Kidney capillary endothelial cell (primary cell): ENCODE data around the gene ZCCHC14.

Experiments used
- DNase-seq: peaks from one replicate; pipeline ENCODE4 v3.0.0-alpha.2; 2018; ENCODE audit warnings: low spot score

The ZCCHC14 gene

DNA sequence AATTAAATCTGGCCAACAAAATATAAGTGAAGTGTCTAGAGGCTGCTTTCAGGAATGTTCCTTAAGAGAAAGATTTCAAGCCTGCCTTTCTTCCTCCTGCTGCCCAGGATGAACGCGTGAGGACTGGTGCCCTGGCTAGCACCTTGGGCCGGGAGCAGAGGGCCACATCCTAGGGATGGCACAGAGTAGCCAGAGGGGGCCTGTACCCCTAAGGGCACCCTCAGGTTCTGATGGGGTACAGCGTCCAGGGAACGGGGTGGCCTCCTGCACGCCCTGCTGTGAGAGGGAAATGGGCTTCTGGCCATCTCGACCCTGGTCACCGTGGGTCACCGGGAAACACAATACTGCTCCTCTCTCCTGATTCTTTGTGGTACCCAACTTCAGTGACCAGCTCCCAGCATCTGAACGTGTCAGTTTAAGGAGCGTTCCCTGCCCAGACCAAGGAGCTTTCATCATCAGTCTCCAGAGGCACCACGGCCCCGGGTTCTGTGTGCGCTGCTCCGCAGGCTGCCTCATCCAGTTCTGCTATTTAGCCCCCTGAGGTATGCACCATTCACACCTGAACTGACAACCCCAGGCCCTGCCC, 60.4 kb downstream of the ZCCHC14 start:
- DNase-seq, result no peak

DNA sequence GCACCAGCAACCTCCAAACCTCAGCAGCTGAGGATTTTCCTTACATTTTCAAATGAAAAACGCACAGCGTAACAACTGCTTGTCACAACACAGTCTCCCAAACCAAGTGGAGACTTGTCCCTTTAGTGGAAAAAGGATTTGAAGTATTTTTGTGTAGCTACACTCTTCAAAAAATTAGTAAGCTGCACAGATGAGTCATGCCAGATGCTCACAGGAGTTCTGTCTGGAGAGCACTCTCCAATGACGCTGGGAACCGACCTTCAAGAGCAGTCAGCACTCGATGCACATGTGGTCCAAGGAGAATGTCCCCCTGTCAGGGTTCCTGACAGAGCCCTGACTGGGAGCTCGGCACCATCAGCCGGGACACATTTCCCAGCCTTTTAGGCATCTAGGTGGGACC, 60.9 kb downstream of the ZCCHC14 start:
- DNase-seq, result peak; percentile 26

DNA sequence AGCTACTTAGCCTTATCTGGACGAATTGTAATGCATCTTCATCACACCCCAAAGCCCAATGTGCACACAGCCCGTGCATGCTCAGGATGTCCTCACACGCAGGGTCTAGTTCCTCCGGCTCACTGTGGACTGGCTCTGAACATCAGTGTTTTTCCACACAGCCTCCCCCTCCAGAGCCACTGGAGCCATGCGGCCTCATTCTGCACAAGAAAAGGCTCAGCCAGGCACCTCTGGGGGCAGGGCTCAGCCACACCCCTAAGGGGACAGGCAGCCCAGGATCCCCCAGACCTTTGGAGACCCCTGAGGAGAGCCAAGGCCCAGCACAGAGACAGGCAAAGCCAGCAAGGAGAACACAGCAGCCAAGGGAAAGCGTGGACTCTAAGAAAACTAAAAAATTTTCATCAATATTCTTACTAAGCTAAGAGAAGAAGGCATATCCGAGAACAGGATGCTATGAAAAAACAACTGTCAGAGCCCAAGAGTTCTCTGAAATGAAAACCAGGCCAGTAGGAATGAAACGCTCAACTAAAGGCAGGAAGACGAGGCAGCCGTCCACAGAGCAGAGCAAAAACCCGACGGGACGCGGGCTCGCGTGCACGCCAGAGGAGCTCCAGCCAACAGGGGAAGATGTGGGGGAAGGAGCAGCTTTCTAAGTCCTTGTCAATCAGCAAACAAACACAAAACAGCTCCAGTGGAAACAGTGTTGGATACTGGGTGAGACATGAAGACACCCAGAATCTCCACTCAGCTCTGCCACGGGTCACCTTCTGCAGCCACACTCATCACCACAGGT, 66.2 kb downstream of the ZCCHC14 start:
- no peak for DNase-seq

DNA sequence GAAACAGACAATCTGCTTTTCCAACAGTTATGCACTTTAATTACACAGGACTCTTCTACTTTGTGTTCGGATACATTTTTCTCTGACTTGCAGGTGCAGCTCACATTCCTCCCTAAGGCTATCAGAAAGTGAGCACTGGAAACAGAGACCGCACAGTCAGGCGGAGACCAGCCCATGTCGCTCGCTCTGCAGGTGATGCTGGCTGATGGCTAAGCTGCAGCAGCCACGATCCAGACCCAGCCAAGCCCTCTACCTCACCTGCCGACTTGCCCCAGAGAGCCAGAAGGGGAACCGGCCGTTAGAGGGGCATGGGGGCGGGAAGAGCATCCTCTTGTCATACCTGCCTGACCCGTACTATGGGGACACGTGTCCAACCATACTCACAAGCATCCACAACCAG, 66.9 kb downstream of the ZCCHC14 start:
- DNase-seq, result no peak

DNA sequence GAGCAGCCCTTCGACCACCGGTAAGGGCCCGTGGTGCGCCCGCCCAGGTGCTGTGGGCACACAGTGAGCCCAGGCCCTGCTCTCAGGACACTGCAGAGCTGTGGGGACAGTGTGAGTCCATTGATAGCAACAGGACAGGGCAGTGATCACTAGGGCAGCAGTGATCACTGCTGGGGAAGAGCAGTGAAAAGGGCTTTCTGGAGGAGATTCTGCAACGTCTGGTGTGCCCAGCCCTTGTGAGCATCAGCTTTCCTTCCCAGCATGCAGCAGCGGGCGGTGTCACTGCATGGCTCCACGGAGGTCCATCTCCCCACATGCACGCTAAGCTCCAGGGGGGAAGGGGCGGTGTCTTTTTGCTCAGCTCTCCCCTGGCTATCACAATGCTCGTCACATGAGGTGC, 68.6 kb downstream of the ZCCHC14 start:
- no peak for DNase-seq

DNA sequence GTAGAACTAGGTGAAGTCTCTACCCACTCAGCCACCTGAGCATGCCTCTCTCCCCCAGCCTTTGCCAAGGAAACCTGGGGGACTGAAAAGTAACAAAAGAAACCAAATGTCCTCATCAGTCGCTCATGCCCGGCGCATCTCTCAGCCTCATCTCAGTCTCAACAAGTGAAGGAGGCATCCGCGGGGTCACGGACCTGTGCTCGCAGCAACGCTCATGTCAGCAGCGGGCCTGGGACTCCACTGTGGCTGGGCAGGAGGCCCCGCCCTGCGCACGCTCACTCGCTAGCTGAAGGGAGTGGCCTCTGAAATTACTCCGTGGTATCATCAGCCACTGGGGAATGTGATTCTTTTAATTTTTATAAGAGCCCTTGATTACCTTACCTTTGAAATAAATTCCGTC, 69.4 kb downstream of the ZCCHC14 start:
- no peak for DNase-seq

DNA sequence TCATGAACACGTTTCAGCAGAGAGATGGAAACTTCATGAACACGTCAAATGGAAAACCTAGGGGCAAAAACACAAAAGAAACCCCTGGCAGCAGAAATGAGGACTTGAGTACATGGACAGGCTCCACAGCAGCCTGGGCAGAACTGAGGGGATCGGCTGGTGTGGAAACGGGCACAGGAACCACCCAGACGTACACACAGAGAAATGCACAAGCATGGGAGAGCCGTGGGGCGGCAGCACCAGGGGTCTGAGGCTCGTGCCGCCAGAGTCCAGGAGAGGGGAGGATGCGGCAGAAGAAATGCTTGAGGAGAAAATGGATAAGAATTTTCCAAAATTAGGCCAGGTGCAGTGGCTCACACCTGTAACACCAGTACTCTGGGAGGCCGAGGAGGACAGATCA, 70.7 kb downstream of the ZCCHC14 start:
- DNase-seq, result no peak

DNA sequence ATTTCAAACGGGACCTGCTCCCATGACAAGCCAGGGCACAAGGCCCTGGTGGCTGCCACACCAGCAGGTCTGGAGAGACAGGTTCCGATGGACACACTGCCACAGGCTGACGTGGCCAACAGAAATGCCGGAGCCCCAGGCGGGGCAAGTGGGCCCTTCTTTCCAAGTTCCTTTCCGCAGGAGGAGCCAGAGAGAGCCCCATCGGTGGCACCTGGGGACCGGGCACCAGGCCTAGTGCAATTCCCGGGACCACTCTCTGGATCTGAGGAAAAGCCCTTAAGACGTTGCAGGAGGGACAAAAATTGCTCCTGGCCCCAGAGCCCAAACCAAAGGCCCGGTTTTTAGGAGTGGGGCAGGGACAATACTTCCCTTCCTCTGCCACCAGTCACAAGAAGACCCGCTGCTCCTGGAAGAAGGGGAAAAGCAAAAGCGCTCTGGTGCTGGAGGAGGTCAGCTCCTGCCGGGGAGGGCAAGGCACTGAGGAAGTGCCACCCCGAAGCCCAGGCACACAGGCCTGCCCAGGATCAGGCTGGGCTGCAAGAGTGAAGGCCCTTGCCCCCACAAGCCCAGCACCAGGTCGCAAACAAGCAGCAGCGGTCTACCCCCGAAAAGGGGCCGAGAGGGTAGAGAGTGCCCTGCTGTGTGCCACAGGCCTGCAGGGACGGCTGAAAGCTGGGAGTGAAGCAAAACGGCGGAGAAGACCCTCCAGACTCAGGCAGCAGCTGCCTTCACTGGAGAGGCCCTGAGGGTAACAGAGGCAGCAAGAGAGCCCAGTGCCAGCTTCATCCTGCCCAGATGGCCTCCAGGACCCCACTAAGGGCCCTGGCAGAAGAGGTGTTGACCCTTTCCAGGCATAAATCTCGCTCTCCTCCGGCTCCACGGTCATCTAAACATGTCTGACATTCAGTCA, 71.6 kb downstream of the ZCCHC14 start:
- DNase-seq, result no peak

DNA sequence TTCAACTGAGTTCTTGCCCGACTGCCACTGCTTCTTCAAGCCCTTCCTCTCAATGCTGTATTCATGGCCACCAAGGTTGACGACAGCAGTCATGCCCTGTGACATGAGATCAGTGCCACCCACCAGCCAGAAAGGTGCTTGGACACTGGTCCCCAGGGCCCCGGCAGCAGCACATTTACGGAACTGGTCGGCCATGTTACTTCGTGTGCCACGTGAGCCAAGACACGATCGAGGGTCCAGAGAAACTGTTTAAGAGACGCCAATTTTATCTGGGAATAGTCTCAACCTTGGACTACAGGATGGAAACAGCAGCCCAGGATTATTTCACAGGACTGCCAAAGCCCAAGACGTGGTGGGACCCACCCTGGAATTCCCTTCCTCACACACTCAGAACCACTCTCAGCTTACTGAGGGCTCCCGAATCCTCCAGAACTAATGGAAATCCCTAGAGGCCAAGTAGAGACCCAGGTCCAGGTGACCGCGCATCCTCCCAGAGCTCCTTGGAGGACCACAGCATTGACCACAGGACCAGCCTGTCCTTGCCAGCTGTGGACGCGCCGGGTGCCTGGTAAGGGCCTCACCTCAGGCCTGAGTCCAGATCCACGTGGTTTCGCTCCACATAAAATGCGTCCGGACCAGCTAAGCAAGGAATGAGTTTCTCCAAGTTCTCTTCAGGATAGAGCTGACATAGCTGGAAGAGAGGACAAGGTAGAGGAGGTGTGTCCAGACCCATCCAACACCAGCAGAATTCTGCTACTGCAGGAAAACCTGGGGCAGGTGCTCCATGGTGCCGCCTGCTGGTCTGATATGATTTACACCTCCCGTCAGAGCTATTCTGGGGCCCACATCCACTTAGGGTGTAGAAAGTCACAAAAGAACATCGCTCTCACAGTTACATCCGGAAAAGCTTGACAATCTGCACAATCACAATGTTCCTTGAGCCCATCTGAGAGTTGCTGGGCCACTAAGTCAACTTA, 72.5 kb downstream of the ZCCHC14 start:
- no peak for DNase-seq

DNA sequence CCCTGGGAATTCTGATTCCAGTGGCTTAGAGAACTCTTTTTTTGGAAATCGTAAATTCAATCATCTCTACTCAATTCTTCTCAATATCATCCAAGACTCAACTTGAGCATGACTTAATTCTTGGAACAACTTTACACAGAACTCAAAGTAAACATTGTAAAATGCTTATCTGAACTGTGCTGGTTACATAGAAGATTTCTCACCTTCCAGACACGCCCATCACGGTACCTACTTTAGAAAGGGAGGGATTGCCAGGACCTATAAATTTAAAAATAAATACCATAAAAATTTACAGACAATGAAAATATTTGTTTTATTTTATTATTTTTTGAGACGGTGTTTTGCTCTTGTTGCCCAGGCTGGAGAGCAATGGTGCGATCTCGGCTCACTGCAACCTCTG, 74.2 kb downstream of the ZCCHC14 start:
- no peak for DNase-seq

DNA sequence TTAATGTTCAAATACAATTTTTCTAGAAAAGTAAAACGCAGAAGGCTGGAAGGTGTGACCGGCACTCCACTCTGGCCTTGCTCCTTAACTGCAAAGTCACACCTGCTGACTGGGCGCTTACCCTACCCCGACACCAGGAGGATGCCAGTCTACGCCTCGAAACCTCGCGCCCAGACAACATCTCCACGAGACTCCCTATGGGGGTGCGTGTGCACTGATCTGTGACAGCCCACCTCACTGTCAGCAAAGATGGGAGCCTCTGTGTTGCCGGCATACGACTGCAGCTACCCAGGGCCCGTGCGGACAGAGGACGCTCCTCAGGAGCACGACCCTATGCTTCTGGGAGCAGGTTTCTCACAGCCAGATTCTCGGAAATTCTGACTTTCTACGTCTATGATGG, 74.6 kb downstream of the ZCCHC14 start:
- no peak for DNase-seq

DNA sequence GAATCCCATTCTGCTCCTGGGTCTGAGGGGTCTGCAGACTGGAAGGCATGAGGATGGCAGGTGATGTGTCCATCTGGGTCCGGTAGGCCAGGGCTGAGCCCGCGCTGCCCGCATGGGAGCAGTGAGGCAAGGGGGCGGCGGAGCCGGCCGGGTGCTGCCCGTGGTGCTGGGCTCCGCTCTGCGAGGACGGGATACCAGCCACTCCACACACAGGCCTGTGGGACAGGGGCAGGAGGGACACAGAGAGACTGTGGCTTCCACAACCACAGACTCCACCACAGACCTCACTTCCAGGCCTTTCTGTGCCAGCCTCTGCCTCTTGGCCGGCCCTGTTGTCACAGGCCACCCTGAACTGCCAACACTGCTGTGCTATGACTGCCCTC, 75.3 kb downstream of the ZCCHC14 start:
- no peak for DNase-seq

DNA sequence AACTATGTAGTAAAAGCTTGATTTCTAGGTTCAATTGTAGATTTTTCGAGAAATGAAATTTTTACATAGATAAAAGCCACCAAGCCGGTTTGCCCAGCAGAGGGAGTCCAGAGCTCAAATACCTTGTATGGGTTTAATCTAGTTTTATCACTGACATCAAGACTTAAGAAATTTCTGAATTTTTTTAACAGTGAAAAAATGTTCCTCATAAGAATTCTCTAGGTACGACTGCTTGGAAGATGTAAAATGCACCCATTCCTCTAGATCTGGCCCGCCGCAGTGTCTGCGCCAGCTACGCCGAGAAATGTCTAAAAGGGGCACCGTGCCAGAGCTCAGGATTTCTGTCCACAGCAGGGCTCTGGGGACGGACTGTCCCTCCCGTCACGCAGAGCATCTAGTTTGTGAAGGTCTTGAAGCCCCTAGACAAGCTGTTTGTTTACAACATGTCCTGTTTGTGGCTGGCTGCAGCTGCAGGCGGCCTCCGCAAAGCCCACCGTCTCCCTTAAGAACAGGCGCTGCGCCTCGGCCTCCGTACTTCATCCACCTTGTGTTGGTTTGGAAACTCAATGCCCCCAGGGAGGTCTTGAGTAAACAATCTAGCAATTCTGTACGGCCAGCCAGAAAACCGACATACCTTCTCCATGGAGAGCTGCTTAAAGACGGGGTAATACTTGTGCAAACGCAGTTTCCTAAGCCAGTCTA, 75.8 kb downstream of the ZCCHC14 start:
- DNase-seq, result peak; percentile 50

DNA sequence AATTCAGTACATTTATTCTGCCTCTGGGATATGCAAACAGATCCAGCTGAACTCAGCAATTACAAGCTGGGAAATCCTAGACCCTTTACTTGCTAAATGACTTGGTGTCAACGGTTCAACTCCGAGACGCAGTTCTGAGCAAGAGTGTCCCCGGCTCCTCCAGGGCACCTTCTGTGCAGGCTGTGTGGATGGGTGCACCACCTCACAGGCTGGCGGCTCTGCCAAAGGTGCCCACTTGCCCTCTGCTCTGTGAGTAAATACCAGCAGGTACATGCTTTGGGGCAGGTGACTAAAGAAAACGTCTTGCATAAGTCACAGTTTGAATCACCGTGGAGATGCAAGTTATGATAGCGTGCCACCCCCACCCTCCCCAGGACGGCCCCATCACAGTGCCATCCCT, 77.4 kb downstream of the ZCCHC14 start:
- no peak for DNase-seq

DNA sequence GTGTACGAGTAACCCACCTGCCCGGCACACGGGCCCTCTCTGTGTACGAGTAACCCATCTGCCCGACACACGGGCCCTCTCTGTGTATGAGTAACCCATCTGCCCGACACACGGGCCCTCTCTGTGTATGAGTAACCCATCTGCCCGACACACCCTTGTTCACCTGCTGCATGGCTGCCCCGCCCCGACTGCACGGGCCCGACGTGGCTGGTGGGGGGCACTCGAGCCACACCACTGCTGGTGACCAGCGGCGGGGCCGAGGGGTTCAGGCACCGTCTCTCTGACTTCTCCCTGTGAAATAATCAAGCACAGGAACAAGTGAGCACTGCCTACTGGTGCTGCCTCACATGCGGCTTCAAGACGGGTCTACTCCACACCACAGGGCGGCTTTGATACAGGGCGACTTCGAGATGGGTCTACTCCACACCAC, 78.6 kb downstream of the ZCCHC14 start:
- no peak for DNase-seq

DNA sequence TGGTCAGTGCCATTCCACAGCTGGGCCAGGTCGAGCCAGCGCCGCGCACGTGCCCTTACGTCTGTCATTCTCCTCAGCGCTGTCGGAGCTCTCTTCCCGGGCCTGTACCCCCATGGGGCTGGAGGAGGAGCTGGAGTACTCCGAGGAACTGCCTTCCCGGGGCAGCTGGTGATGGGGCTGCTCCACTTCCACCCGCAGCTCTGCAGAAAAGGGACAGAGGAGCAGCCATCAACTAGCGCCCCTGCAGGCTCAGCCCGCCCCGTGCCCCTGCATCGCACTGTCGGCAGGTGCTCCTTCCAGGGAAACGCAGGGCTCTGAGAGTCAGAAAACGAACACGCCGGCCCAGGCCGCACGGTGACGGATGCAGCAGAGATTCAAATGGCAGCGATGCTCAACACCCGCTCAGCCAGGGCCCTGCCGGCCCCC, 79.8 kb downstream of the ZCCHC14 start:
- DNase-seq, result no peak

DNA sequence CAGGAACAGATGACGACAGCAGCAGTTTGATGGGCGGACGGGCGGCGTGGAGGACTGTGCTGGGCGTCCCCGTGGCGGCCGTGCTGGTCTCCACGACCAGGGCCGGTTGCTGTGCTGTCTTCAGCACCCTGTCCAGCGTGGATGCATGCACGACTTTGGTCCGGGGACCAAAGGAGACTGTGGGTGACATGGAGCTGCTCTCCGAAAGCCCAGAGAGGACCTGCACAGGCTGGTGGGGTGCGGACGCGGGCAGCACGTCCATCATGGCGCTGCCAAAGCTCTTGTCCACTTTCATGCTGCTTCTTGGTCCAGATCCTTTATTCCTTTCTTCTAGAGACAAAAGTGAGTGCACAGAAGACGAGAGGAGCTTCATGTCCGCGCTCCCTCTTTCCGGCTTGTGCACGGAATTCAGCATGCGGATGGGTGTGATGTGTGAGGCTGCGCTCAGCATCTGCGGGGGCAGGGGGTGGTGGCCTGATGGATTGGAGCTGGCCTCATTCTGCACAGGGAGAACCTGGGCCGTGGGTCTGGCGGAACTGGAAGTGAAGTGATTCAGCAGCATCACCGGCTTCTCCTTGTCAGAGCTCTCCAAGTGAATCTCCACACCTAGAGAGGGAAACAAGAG, 80.3 kb downstream of the ZCCHC14 start:
- DNase-seq, result no peak

DNA sequence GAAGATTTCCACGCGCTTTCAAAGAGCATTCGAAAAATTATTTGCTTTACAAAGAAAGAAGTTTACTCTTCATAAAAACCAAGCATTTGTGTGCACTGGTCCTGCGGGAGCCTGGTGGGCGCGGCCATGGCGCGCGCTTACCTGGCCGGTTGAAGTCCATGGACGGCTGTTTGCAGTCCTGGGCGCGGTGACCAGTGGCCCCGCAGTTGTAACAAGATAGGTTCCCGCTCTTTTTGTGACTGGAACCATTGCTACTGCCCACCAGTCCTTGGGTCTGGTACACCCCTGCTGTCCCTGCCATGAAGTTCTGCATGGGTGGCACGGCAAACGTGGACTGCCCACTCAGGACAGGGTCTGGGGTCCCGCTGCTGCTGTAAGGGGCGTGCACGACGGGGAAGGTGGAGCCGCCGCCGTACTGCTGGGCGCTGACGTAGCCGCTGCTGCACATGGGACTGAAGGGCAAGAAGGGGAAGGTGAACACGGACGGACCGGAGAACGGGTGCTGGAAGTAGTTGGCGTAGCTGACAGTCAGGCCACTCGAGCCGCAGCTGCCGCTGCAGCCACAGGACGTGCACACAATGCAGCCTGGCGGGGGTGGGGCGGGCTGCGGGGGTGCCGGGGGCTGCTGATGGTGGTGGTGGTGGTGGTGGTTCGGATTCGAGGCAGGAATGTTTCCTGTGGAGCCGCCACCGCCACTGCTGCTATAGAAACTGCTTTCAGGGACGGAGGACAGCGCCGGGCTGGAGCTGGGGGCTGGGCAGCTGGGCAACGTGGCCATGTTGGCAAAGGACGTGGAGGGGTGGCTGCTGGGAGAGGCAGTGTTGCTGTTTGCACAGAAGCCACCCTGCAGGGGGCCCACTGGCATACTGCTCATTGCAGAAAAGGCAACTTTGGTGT, 81.2 kb downstream of the ZCCHC14 start:
- no peak for DNase-seq

DNA sequence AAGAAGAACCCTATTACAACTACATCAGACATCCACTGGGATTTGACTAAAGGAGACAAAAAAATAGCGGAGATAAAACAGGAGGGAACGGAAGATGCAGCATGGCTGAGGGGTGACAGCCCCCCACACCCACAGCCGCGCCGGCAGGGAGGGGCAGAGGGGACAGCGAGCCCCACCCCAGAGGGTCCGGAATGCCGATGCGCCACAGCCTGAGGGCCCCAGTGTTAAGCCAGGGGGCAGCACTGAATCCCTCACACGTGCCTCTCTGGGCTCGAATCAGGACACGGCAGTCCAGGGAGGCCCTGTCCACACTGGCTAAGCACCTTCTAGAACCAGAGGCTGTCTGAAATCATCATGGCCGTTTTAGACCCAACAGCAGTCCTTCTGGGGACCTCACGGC, 81.9 kb downstream of the ZCCHC14 start:
- DNase-seq, result no peak

DNA sequence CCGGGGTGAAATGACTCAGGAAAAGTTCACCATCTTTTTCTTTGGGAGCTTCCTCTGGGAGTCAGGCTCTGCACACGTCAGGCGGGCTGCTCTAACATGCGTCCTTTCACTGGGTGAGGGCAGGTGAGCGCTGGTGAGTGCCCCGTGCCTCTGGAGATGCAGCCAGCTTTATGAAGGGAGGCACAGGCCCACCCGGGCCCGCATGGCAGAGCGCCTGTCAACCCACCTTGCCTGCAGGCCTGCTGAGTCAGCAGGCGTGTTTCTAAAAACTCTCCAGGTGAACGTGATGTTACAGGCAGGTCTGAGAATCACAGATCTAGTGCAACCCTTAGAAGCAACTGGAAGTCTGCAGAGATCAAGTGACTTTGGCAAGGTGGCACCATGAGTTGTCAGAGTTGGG, 82.3 kb downstream of the ZCCHC14 start:
- DNase-seq, result no peak
